ENCODE measurements around the gene IFRD2.

DNA sequence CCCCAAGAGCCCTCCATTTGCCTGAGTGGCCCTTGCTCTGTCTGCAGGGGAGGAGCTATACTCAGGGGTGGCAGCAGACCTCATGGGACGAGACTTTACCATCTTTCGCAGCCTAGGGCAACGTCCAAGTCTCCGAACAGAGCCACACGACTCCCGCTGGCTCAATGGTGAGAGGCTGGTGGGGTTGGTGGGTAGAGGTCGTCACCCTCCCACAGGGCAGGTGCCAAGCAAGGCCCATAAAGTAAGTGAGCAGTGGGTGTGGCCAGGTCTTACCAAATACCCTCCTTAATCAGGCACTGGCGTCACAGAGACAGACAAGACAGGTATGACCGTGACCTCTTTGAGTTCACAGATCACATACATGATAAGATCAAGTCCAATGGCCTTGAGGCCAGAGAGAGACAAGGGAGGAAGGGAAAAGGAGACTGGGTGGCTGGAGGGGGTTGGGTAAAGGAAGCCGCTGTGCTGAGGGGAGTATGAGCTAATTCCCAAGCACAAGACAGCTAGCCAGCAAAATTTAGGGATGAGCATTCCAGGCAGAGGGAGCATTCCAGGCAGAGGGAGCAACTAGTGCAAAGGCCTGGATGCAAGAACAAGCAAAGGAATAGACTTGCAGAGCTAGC lies 20.8 kb downstream of the IFRD2 start:
- no peak for TF ChIP-seq EZH2 (IDR thresholded peaks at IDR 0.05; ENCODE audit: insufficient read depth, poor library complexity, severe bottlenecking)
- TF ChIP-seq EZH2phosphoT487 (IDR thresholded peaks at IDR 0.05; ENCODE audit: insufficient read depth, low read depth) = no peak
